HAP-1 (cell line): ENCODE measurements around the gene MACF1.

Experiments used
- DNase-seq, 2 experiments: peaks; one replicate each; pipeline ENCODE4 v3.0.0-alpha.2; 2016 to 2020; ENCODE audit warnings: low spot score in 2 of 2
- H3K27me3 ChIP-seq: fragments of 250-450 bp; sonication (Bioruptor Pico); 2 replicates; pipeline ENCODE4 v1.5.1; 2020; ENCODE audit warnings: low read depth, mild to moderate bottlenecking, moderate library complexity
- H3K36me3 ChIP-seq: fragments of 250-450 bp; sonication (Bioruptor Pico); replicated peaks from 2 replicates; pipeline ENCODE4 v1.5.1; 2020; ENCODE audit warnings: mild to moderate bottlenecking
- H3K4me1 ChIP-seq: fragments of 250-450 bp; sonication (Bioruptor Pico); 2 replicates; pipeline ENCODE4 v1.5.1; 2020; ENCODE audit warnings: mild to moderate bottlenecking
- H3K4me3 ChIP-seq: fragments of 250-450 bp; sonication (Bioruptor Pico); 2 replicates; pipeline ENCODE4 v1.5.1; 2020; ENCODE audit warnings: mild to moderate bottlenecking, moderate library complexity
- H3K9me3 ChIP-seq: fragments of 250-450 bp; sonication (Bioruptor Pico); 2 replicates; pipeline ENCODE4 v1.5.1; 2020; ENCODE audit warnings: mild to moderate bottlenecking, moderate library complexity
- in situ Hi-C: fragments of 300-500 bp; cut with MboI; formaldehyde crosslinking; loops from 3 replicates; pipeline ENCODE4 v1.14.3; 2020; ENCODE audit warnings: low sequenced_read_pairs, inconsistent platforms, mixed read lengths

The MACF1 gene

GRCh38 chr1:39416609-39417008 is 212.1 kb downstream of the MACF1 start:
- Histone ChIP-seq H3K27me3 (no peaks in the 10 kb centered on the region), H3K4me3 (no peak overlapping the region), H3K9me3 (no peaks in the 10 kb centered on the region), H3K4me1 (peaks cover 9% of the 10 kb centered on the region), H3K36me3 (no peaks in the 10 kb centered on the region)
- DNase-seq: no peak
- in situ Hi-C loops: no loop called here

DNA sequence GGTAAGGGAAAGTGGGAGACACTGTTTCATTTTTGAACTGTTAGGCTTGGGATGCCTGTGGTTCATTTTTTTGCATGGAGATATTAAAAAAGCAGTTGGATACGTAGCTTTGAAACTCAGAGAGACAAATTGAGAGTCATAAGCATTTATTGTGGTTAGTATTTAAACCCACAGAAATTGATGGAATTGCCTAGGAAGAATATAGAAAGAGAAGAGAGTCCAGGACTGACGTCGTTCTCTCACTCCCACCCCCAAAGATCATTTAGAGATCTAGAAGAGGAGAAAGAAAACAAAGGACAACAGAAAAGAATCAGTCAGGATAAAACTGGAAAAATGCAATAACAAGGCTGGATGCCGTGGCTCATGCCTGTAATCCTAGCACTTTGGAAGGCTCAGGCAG is 213.7 kb downstream of the MACF1 start:
- Histone ChIP-seq H3K9me3 (no peaks in the 10 kb centered on the region), H3K4me3 (no peak overlapping the region), H3K36me3 (no peaks in the 10 kb centered on the region; the same call in 1 of the 2 replicates), H3K4me1 (peaks cover 12% of the 10 kb centered on the region), H3K27me3 (no peaks in the 10 kb centered on the region)
- in situ Hi-C loops: no loop called here
- no peak for DNase-seq

DNA sequence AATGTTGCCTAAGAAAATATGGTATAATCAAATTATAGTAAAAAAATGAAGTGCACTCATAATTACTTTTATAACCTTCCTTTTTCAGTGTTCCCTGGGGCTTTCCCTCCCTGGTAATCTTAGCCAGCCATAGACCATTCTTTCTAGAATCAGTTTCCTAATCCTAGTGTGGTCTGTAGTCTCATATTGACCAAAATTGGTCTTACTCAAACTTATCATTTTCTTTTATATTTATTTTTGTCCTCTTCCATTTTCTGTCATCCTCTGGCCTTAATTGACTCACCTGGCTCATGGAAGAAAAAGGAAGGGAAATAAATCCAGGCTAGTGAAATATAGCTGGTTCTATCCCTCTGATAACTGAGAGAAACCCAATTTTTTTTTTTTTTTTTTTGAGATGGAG is 216.0 kb downstream of the MACF1 start:
- Histone ChIP-seq H3K9me3 (no peaks in the 10 kb centered on the region), H3K27me3 (no peaks in the 10 kb centered on the region), H3K36me3 (no peaks in the 10 kb centered on the region; the same call in 1 of the 2 replicates), H3K4me3 (no peak overlapping the region), H3K4me1 (peaks cover 12% of the 10 kb centered on the region)
- in situ Hi-C loops: no loop called here
- no peak for DNase-seq

GRCh38 chr1:39422614-39423013 is 218.1 kb downstream of the MACF1 start:
- H3K4me3 ChIP-seq: no peak overlapping the region
- in situ Hi-C loops: no loop called here
- H3K27me3 ChIP-seq: no peaks in the 10 kb centered on the region
- H3K4me1 ChIP-seq: peaks cover 3% of the 10 kb centered on the region; the same call in 1 of the 2 replicates
- no peaks in the 10 kb centered on the region for H3K9me3 ChIP-seq
- H3K36me3 ChIP-seq: no peaks in the 10 kb centered on the region; the same call in 1 of the 2 replicates
- DNase-seq: no peak

- peaks cover 3% of the 10 kb centered on the region; the same call in 1 of the 2 replicates for H3K4me1 ChIP-seq
- DNase-seq: no peak
- no peak overlapping the region for H3K4me3 ChIP-seq
- H3K27me3 ChIP-seq: no peaks in the 10 kb centered on the region
- peaks cover 12% of the 10 kb centered on the region for H3K36me3 ChIP-seq
- in situ Hi-C loops: no loop called here
- H3K9me3 ChIP-seq: no peaks in the 10 kb centered on the region
These were observed 220.7 kb downstream of the MACF1 start for GRCh38 chr1:39425151-39425550.

DNA sequence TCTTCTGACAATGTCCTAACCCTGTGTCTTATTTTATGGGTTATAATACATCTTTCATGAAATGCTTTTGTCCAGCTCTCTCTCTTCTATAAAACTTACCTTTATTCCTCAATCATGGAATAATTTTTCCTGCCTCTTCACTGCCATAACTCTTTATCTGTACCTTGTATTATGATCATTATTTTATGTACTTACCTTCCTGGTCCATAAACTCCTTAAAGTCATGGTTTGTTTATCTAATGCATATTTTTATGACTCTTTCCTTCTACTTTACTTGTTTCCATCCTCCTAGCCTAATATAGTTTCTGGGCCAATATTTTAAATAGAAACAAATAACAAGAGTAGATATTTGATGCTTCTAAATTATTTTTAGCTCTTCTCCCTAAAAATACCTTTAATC is 221.1 kb downstream of the MACF1 start:
- H3K36me3 ChIP-seq: peaks cover 12% of the 10 kb centered on the region
- DNase-seq: no peak
- H3K9me3 ChIP-seq: no peaks in the 10 kb centered on the region
- no peaks in the 10 kb centered on the region for H3K27me3 ChIP-seq
- no peak overlapping the region for H3K4me3 ChIP-seq
- in situ Hi-C loops: no loop called here
- H3K4me1 ChIP-seq: peaks cover 3% of the 10 kb centered on the region; the same call in 1 of the 2 replicates

GRCh38 chr1:39426346-39426745 is 221.9 kb downstream of the MACF1 start:
- no peak overlapping the region for H3K4me3 ChIP-seq
- H3K9me3 ChIP-seq: no peaks in the 10 kb centered on the region
- in situ Hi-C loops: no loop called here
- DNase-seq: no peak
- peaks cover 12% of the 10 kb centered on the region for H3K36me3 ChIP-seq
- no peaks in the 10 kb centered on the region for H3K27me3 ChIP-seq
- peaks cover 3% of the 10 kb centered on the region; the same call in 1 of the 2 replicates for H3K4me1 ChIP-seq

DNA sequence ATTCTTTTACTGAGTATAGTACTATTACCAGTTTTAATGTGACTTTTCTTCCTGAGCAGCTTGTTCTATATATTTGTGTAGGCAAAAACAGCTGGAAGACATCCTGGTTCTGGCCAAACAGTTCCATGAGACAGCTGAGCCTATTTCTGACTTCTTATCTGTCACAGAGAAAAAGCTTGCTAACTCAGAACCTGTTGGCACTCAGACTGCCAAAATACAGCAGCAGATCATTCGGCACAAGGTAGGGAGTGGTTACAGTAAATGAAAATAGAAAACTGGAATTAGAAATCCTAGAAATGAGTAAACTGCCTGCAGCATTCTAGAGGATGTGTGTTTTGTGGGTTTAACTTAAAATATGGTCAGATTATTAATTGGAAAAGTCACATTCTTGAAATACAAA is 222.9 kb downstream of the MACF1 start:
- Histone ChIP-seq H3K36me3 (peaks cover 12% of the 10 kb centered on the region), H3K4me3 (no peak overlapping the region), H3K9me3 (no peaks in the 10 kb centered on the region), H3K27me3 (no peaks in the 10 kb centered on the region), H3K4me1 (no peaks in the 10 kb centered on the region)
- no peak for DNase-seq
- in situ Hi-C loops: no loop called here

DNA sequence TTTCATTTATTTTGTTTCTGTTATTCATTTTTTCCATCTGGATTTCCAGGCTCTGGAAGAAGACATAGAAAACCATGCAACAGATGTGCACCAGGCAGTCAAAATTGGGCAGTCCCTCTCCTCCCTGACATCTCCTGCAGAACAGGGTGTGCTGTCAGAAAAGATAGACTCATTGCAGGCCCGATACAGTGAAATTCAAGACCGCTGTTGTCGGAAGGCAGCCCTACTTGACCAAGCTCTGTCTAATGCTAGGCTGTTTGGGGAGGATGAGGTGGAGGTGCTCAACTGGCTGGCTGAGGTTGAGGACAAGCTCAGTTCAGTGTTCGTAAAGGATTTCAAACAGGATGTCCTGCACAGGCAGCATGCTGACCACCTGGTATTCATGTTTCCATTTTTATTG is 223.4 kb downstream of the MACF1 start:
- Histone ChIP-seq H3K9me3 (no peaks in the 10 kb centered on the region), H3K4me3 (no peak overlapping the region), H3K4me1 (no peaks in the 10 kb centered on the region), H3K36me3 (peaks cover 15% of the 10 kb centered on the region), H3K27me3 (no peaks in the 10 kb centered on the region)
- DNase-seq: no peak
- in situ Hi-C loops: no loop called here

- peaks cover 38% of the 10 kb centered on the region for H3K36me3 ChIP-seq
- H3K27me3 ChIP-seq: no peaks in the 10 kb centered on the region
- DNase-seq: no peak
- in situ Hi-C loops: no loop called here
- H3K9me3 ChIP-seq: no peaks in the 10 kb centered on the region; the same call in 1 of the 2 replicates
- no peaks in the 10 kb centered on the region for H3K4me1 ChIP-seq
- no peak overlapping the region for H3K4me3 ChIP-seq
These were observed 227.4 kb downstream of the MACF1 start for GRCh38 chr1:39431927-39432326.

- DNase-seq: no peak
- Histone ChIP-seq H3K27me3 (no peaks in the 10 kb centered on the region), H3K9me3 (no peaks in the 10 kb centered on the region; the same call in 1 of the 2 replicates), H3K4me1 (no peaks in the 10 kb centered on the region), H3K36me3 (peaks cover 31% of the 10 kb centered on the region), H3K4me3 (no peak overlapping the region)
- in situ Hi-C loops: no loop called here
These were observed 230.4 kb downstream of the MACF1 start for GRCh38 chr1:39434797-39435395.

DNA sequence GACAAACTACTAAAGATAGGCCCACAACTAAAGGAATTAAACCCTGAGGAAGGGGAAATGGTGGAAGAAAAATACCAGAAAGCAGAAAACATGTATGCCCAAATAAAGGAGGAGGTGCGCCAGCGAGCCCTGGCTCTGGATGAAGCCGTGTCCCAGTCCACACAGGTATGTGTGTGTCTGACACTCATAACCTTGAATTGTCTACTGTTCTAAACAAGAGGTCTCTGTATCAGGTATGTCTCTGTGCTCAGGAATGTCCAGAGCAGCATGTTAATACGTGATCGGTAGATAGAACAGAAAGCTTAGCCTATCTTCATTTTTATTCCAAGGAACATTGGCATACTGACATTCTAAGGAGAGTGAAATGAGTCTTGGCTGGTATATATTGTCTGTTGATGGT is 231.1 kb downstream of the MACF1 start:
- no peaks in the 10 kb centered on the region for H3K27me3 ChIP-seq
- no peak overlapping the region for H3K4me3 ChIP-seq

DNA sequence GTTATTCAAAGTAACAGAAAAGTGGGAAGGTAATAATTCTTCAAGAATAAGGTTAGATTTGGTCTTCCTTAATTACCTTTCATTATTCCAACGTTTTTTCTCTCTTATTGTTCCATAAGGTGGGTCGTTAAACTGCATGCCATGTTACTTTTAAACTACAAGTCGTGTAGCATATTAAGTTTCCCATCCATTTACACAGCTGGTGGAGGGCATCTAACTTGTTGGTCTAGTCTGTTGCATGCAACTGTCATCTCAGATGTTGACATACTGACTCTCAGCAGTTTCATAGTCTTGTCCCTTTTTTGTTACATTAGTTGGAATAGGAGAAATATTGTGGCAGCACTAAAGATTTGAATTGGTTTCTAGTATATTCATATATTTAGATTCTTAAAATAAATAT is 232.3 kb downstream of the MACF1 start:
- no peaks in the 10 kb centered on the region for H3K27me3 ChIP-seq
- DNase-seq: no peak
- H3K9me3 ChIP-seq: no peaks in the 10 kb centered on the region; the same call in 1 of the 2 replicates
- no peaks in the 10 kb centered on the region for H3K4me1 ChIP-seq
- H3K36me3 ChIP-seq: peaks cover 42% of the 10 kb centered on the region
- in situ Hi-C loops: no loop called here
- H3K4me3 ChIP-seq: no peak overlapping the region

More for the DNA sequence above, 231.1 kb downstream of the MACF1 start:
- Histone ChIP-seq H3K4me1 (no peaks in the 10 kb centered on the region), H3K36me3 (peaks cover 34% of the 10 kb centered on the region), H3K9me3 (no peaks in the 10 kb centered on the region; the same call in 1 of the 2 replicates)
- no peak for DNase-seq
- in situ Hi-C loops: no loop called here

- no peak overlapping the region for H3K4me3 ChIP-seq
- peaks cover 48% of the 10 kb centered on the region for H3K36me3 ChIP-seq
- in situ Hi-C loops: no loop called here
These were observed 233.5 kb downstream of the MACF1 start for GRCh38 chr1:39438042-39438441.

GRCh38 chr1:39440856-39441255 is 236.4 kb downstream of the MACF1 start:
- no peaks in the 10 kb centered on the region; the same call in 1 of the 2 replicates for H3K9me3 ChIP-seq
- H3K4me3 ChIP-seq: no peak overlapping the region
- no peak for DNase-seq
- H3K36me3 ChIP-seq: peaks cover 57% of the 10 kb centered on the region
- no peaks in the 10 kb centered on the region for H3K4me1 ChIP-seq
- in situ Hi-C loops: no loop called here
- no peaks in the 10 kb centered on the region for H3K27me3 ChIP-seq

More at GRCh38 chr1:39438042-39438441, 233.5 kb downstream of the MACF1 start:
- no peak for DNase-seq
- H3K9me3 ChIP-seq: no peaks in the 10 kb centered on the region; the same call in 1 of the 2 replicates
- no peaks in the 10 kb centered on the region for H3K27me3 ChIP-seq
- no peaks in the 10 kb centered on the region for H3K4me1 ChIP-seq
